GM12878 (cell line): ENCODE measurements around the gene HYAL4.
"Not testable (repeated sequence)": the region's sequence is repeated elsewhere in the genome, so short reads cannot be mapped to it uniquely, and the experiment has no call there.

Experiments used
- CTCF ChIP-seq, 3 experiments: IDR thresholded peaks in 2 of 3; conservative IDR thresholded peaks in 1 of 3; 2 replicates each; pipeline ENCODE4 v1.5.1; 2011; ENCODE audit warnings: low read depth in 3 of 3, low read length in 3 of 3, mild to moderate bottlenecking in 3 of 3, control low read depth in 2 of 3, moderate library complexity in 2 of 3, inconsistent platforms in 1 of 3, mixed read lengths in 1 of 3; ENCODE audit not compliant: control insufficient read depth in 2 of 3, insufficient read depth in 1 of 3; ENCODE audit errors: extremely low read depth in 1 of 3
- HDGF ChIP-seq: fragments of 450-650 bp; IDR thresholded peaks from 2 replicates; pipeline ENCODE4 v1.6.1; 2016; ENCODE audit warnings: antibody characterized with exemption
- POLR2A ChIP-seq: IDR thresholded peaks from 2 replicates; pipeline ENCODE4 v1.6.1; 2011; ENCODE audit warnings: low read depth, mild to moderate bottlenecking, low read length
- SIX5 ChIP-seq: IDR thresholded peaks from 2 replicates; pipeline ENCODE4 v1.6.1; 2011; ENCODE audit warnings: mild to moderate bottlenecking, low read depth, low read length, moderate library complexity; ENCODE audit not compliant: severe bottlenecking
- SMC3 ChIP-seq: IDR thresholded peaks from 2 replicates; pipeline ENCODE4 v1.6.1; 2011; ENCODE audit warnings: low read length, improper control_type of control experiment, borderline replicate concordance
- TAF1 ChIP-seq: IDR thresholded peaks from 2 replicates; pipeline ENCODE4 v1.6.1; 2011; ENCODE audit warnings: mild to moderate bottlenecking, low read depth, low read length, borderline replicate concordance

- TF ChIP-seq SMC3; CTCF (IDR thresholded peaks at IDR 0.05 in 2 of 3, conservative IDR thresholded peaks at IDR 0.05 in 1 of 3; ENCODE audit: control insufficient read depth in 2 of 3, extremely low read depth in 1 of 3, insufficient read depth in 1 of 3, low read depth in 3 of 3, low read length in 3 of 3); POLR2A; HDGF; SIX5; TAF1: not testable (repeated sequence)
Observed at GRCh38 chr7:123819795-123820194, 25.2 kb upstream of the HYAL4 start.
